ENCODE data around the gene CHRNB2. TPM values are rescaled to one million over a fixed set of nuclear protein-coding genes. Genes with fewer than 3 reads are reported as not detected.

CHRNB2 gene
- total RNA-seq, 4 donors from 2014 or later: not detected

GRCh38 chr1:154591206-154591605, 23.6 kb downstream of the CHRNB2 start:
- DNase-seq: no peak
- H3K27me3 ChIP-seq: no peaks in the 10 kb centered on the region
- H3K4me3 ChIP-seq: no peak overlapping the region
- no peaks in the 10 kb centered on the region for H3K9me3 ChIP-seq
- no peaks in the 10 kb centered on the region for H3K4me1 ChIP-seq
- TF ChIP-seq POLR2A (IDR thresholded peaks at IDR 0.05): no peak
- no peak for TF ChIP-seq CTCF (IDR thresholded peaks at IDR 0.05 in 4 of 5, conservative IDR thresholded peaks at IDR 0.05 in 1 of 5)
- intact Hi-C loops (cut with DNase I; ENCODE audit: low total_unique reads) (no loop called here), in situ Hi-C loops (cut with MboI; ENCODE audit: low sequenced_read_pairs in 4 of 4) (no loop called here)
- peaks cover 16 to 97% of the 10 kb centered on the region in 2 donors for H3K36me3 ChIP-seq
- no peak for ATAC-seq
- no peak overlapping the region for H3K27ac ChIP-seq

- no peak overlapping the region for H3K27ac ChIP-seq
- no peaks in the 10 kb centered on the region for H3K9me3 ChIP-seq
- in situ Hi-C loops (cut with MboI; ENCODE audit: low sequenced_read_pairs in 4 of 4) (no loop called here), intact Hi-C loops (cut with DNase I; ENCODE audit: low total_unique reads) (no loop called here)
- no peak overlapping the region for H3K4me3 ChIP-seq
- peaks cover 20 to 97% of the 10 kb centered on the region in 2 donors for H3K36me3 ChIP-seq
- H3K4me1 ChIP-seq: no peaks in the 10 kb centered on the region
- H3K27me3 ChIP-seq: no peaks in the 10 kb centered on the region
- no peak for DNase-seq
- ATAC-seq: no peak
- TF ChIP-seq CTCF (IDR thresholded peaks at IDR 0.05 in 4 of 5, conservative IDR thresholded peaks at IDR 0.05 in 1 of 5): no peak
- TF ChIP-seq POLR2A (IDR thresholded peaks at IDR 0.05): no peak
Observed at GRCh38 chr1:154593390-154593789, 25.8 kb downstream of the CHRNB2 start.

- TF ChIP-seq POLR2A (IDR thresholded peaks at IDR 0.05) (no peak), CTCF (IDR thresholded peaks at IDR 0.05 in 4 of 5, conservative IDR thresholded peaks at IDR 0.05 in 1 of 5) (no peak)
- Histone ChIP-seq H3K4me3 (no peak overlapping the region), H3K9me3 (no peaks in the 10 kb centered on the region), H3K4me1 (peaks cover 0 to 3% of the 10 kb centered on the region in 2 donors), H3K36me3 (peaks cover 9 to 86% of the 10 kb centered on the region in 2 donors), H3K27me3 (no peaks in the 10 kb centered on the region), H3K27ac (no peak overlapping the region)
- no peak for ATAC-seq
- no peak for DNase-seq
- intact Hi-C loops (cut with DNase I; ENCODE audit: low total_unique reads): no loop called here
- in situ Hi-C loops (cut with MboI; ENCODE audit: low sequenced_read_pairs in 4 of 4): no loop called here
Observed at GRCh38 chr1:154594811-154595210, 27.2 kb downstream of the CHRNB2 start.

GRCh38 chr1:154595621-154596020, 28.0 kb downstream of the CHRNB2 start:
- TF ChIP-seq POLR2A (IDR thresholded peaks at IDR 0.05): no peak
- TF ChIP-seq CTCF (IDR thresholded peaks at IDR 0.05 in 4 of 5, conservative IDR thresholded peaks at IDR 0.05 in 1 of 5): no peak
- in situ Hi-C loops (cut with MboI; ENCODE audit: low sequenced_read_pairs in 4 of 4): no loop called here
- peaks cover 9 to 85% of the 10 kb centered on the region in 2 donors for H3K36me3 ChIP-seq

More at GRCh38 chr1:154595621-154596020, 28.0 kb downstream of the CHRNB2 start:
- ATAC-seq: no peak
- intact Hi-C loops (cut with DNase I; ENCODE audit: low total_unique reads): no loop called here
- Histone ChIP-seq H3K4me1 (peaks cover 0 to 5% of the 10 kb centered on the region in 2 donors), H3K9me3 (no peaks in the 10 kb centered on the region), H3K27me3 (no peaks in the 10 kb centered on the region), H3K27ac (no peak overlapping the region), H3K4me3 (no peak overlapping the region)
- DNase-seq: no peak

All from gastrocnemius medialis (tissue), 4 donors.